ENCODE measurements around the gene TIAM1.

- TF ChIP-seq CTCF (IDR thresholded peaks at IDR 0.05) = no peak
- no peak for TF ChIP-seq POLR2A (IDR thresholded peaks at IDR 0.05)
These were observed 33.3 kb downstream of the TIAM1 start for GRCh38 chr21:31310750-31311149.

Data from adrenal gland (tissue), 5 donors.